ENCODE measurements around the gene RGS9BP. TPM values are rescaled to one million over a fixed set of nuclear protein-coding genes. Genes with fewer than 3 reads are reported as not detected.
"Not testable (repeated sequence)": the region's sequence is repeated elsewhere in the genome, so short reads cannot be mapped to it uniquely, and the experiment has no call there.

Gene RGS9BP
- total RNA-seq, 2 experiments from 2014 or later: 0.18 to 0.32 TPM

GRCh38 chr19:32692727-32693061, 17.0 kb downstream of the RGS9BP start:
- peaks cover 50% of the 10 kb centered on the region for H3K36me3 Mint-ChIP-seq (ENCODE audit: low read depth)
- ChIA-PET POLR2A (interaction anchor here (0.6 to 1.6 kb wide), 8 partner anchors 11 to 95 kb away, joined by 3 to 14 read pairs (median 3); partner anchors contain the start of gene RGS9BP), CTCF (interaction anchor here (1.0 kb wide), 1 partner anchor 283 kb away, joined by 3 read pairs; no protein-coding TSS in a partner anchor)
- no peak for TF ChIP-seq CTCF (IDR thresholded peaks at IDR 0.05)
- DNase-seq (peak; percentile 34), ATAC-seq (no peak)
- H3K4me1 Mint-ChIP-seq (ENCODE audit: low read depth): peaks cover 61% of the 10 kb centered on the region
- no peaks in the 10 kb centered on the region for H3K27me3 Mint-ChIP-seq
- H3K27ac Mint-ChIP-seq: peak overlapping the region; percentile 87
- intact Hi-C loops (cut with micrococcal nuclease): no loop called here
- H3K4me3 Mint-ChIP-seq: peak overlapping the region; percentile 82
- peaks cover 6% of the 10 kb centered on the region for H3K9me3 Mint-ChIP-seq

- ChIA-PET POLR2A (interaction anchor here (0.6 to 1.6 kb wide), 11 partner anchors 10 to 384 kb away, joined by 3 to 14 read pairs (median 3); partner anchors contain the start of gene RGS9BP), CTCF (interaction anchor here (1.0 kb wide), 1 partner anchor 282 kb away, joined by 3 read pairs; no protein-coding TSS in a partner anchor)
Observed at GRCh38 chr19:32693151-32694108, 17.8 kb downstream of the RGS9BP start.

GRCh38 chr19:32694316-32694715, 18.7 kb downstream of the RGS9BP start:
- H3K9me3 Mint-ChIP-seq; CTCF ChIA-PET; intact Hi-C loops (cut with micrococcal nuclease); H3K27me3 Mint-ChIP-seq; DNase-seq; ATAC-seq: not testable (repeated sequence)
- POLR2A ChIA-PET: interaction anchor here (1.6 kb wide), 1 partner anchor 11 kb away, joined by 5 read pairs; no protein-coding TSS in a partner anchor
- peak overlapping the region; percentile 82 for H3K4me3 Mint-ChIP-seq
- peak overlapping the region; percentile 48 for H3K27ac Mint-ChIP-seq
- H3K36me3 Mint-ChIP-seq (ENCODE audit: low read depth): peaks cover 67% of the 10 kb centered on the region
- H3K4me1 Mint-ChIP-seq (ENCODE audit: low read depth): peaks cover 65% of the 10 kb centered on the region

More at GRCh38 chr19:32693151-32694108, 17.8 kb downstream of the RGS9BP start:
- H3K4me3 Mint-ChIP-seq: peak overlapping the region; percentile 82
- H3K4me1 Mint-ChIP-seq (ENCODE audit: low read depth): peaks cover 65% of the 10 kb centered on the region
- H3K27ac Mint-ChIP-seq: peak overlapping the region; percentile 87
- H3K27me3 Mint-ChIP-seq; H3K9me3 Mint-ChIP-seq; intact Hi-C loops (cut with micrococcal nuclease): not testable (repeated sequence)
- ATAC-seq: peak; percentile 34
- H3K36me3 Mint-ChIP-seq (ENCODE audit: low read depth): peaks cover 58% of the 10 kb centered on the region
- DNase-seq: peak; percentile 77

GRCh38 chr19:32694851-32695250, 19.2 kb downstream of the RGS9BP start:
- peaks cover 72% of the 10 kb centered on the region for H3K36me3 Mint-ChIP-seq (ENCODE audit: low read depth)
- CTCF ChIA-PET; H3K27me3 Mint-ChIP-seq; ATAC-seq; POLR2A ChIA-PET; DNase-seq; H3K27ac Mint-ChIP-seq; intact Hi-C loops (cut with micrococcal nuclease): not testable (repeated sequence)
- H3K9me3 Mint-ChIP-seq: peaks cover 12% of the 10 kb centered on the region
- peaks cover 65% of the 10 kb centered on the region for H3K4me1 Mint-ChIP-seq (ENCODE audit: low read depth)
- peak overlapping the region; percentile 82 for H3K4me3 Mint-ChIP-seq

GRCh38 chr19:32695506-32695905, 19.9 kb downstream of the RGS9BP start:
- peak overlapping the region; percentile 5 for H3K4me3 Mint-ChIP-seq
- H3K27me3 Mint-ChIP-seq; POLR2A ChIA-PET; CTCF ChIA-PET; intact Hi-C loops (cut with micrococcal nuclease); DNase-seq; ATAC-seq; H3K27ac Mint-ChIP-seq: not testable (repeated sequence)
- H3K9me3 Mint-ChIP-seq: peaks cover 13% of the 10 kb centered on the region
- peaks cover 59% of the 10 kb centered on the region for H3K4me1 Mint-ChIP-seq (ENCODE audit: low read depth)
- peaks cover 78% of the 10 kb centered on the region for H3K36me3 Mint-ChIP-seq (ENCODE audit: low read depth)

- Mint-ChIP-seq H3K36me3 (ENCODE audit: low read depth) (peaks cover 83% of the 10 kb centered on the region), H3K9me3 (peaks cover 13% of the 10 kb centered on the region), H3K4me1 (ENCODE audit: low read depth) (peaks cover 54% of the 10 kb centered on the region), H3K27ac (peak overlapping the region; percentile 70)
- ATAC-seq; intact Hi-C loops (cut with micrococcal nuclease); H3K4me3 Mint-ChIP-seq; H3K27me3 Mint-ChIP-seq; POLR2A ChIA-PET; CTCF ChIA-PET: not testable (repeated sequence)
- DNase-seq: peak; percentile 31
Observed at GRCh38 chr19:32696771-32697170, 21.1 kb downstream of the RGS9BP start.

GRCh38 chr19:32700129-32700528, 24.5 kb downstream of the RGS9BP start:
- Mint-ChIP-seq H3K4me1 (ENCODE audit: low read depth) (peaks cover 37% of the 10 kb centered on the region), H3K36me3 (ENCODE audit: low read depth) (peaks cover 88% of the 10 kb centered on the region), H3K9me3 (peaks cover 18% of the 10 kb centered on the region)
- ChIA-PET POLR2A (interaction anchor here (0.6 to 1.3 kb wide), 2 partner anchors 8 to 387 kb away, joined by 4 to 5 read pairs; partner anchors contain the start of gene NUDT19), CTCF (interaction anchor here (0.6 to 0.9 kb wide), 2 partner anchors 124 to 484 kb away, joined by 3 read pairs; no protein-coding TSS in a partner anchor)
- ATAC-seq; H3K27me3 Mint-ChIP-seq; H3K4me3 Mint-ChIP-seq; intact Hi-C loops (cut with micrococcal nuclease); DNase-seq; H3K27ac Mint-ChIP-seq: not testable (repeated sequence)

All from activated CD8-positive, alpha-beta T cell treated with anti-CD3 and anti-CD28 coated beads for 36 hours (primary cell).